C1 segment of cervical spinal cord (tissue), 14 donors: ENCODE results near the gene CCDC50.

Experiments used
- DNase-seq, 14 donors: peaks; one replicate each; lab custom pipeline; 2025; lab: John Stamatoyannopoulos, UW

CCDC50 gene, protein sequence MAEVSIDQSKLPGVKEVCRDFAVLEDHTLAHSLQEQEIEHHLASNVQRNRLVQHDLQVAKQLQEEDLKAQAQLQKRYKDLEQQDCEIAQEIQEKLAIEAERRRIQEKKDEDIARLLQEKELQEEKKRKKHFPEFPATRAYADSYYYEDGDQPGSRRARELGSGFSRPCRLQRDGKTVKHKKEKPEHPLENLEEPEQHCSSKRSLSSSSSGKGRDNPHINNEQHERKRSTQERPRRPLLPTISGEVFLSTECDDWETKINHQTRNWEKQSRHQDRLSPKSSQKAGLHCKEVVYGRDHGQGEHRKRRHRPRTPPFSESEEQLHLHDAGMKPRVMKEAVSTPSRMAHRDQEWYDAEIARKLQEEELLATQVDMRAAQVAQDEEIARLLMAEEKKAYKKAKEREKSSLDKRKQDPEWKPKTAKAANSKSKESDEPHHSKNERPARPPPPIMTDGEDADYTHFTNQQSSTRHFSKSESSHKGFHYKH

GRCh38 chr3:191328962-191329653 lies at the start of gene CCDC50:
TSS of gene CCDC50 (plus strand) at chr3:191329394. CDS start at chr3:191329675, 281 bp downstream.
- peak; percentile 35 to 87 (median 72) for DNase-seq

GRCh38 chr3:191280111-191280510 lies 49.1 kb upstream of the CCDC50 start:
- no peak for DNase-seq

GRCh38 chr3:191280882-191281281 lies 48.3 kb upstream of the CCDC50 start:
- DNase-seq, result no peak

DNA sequence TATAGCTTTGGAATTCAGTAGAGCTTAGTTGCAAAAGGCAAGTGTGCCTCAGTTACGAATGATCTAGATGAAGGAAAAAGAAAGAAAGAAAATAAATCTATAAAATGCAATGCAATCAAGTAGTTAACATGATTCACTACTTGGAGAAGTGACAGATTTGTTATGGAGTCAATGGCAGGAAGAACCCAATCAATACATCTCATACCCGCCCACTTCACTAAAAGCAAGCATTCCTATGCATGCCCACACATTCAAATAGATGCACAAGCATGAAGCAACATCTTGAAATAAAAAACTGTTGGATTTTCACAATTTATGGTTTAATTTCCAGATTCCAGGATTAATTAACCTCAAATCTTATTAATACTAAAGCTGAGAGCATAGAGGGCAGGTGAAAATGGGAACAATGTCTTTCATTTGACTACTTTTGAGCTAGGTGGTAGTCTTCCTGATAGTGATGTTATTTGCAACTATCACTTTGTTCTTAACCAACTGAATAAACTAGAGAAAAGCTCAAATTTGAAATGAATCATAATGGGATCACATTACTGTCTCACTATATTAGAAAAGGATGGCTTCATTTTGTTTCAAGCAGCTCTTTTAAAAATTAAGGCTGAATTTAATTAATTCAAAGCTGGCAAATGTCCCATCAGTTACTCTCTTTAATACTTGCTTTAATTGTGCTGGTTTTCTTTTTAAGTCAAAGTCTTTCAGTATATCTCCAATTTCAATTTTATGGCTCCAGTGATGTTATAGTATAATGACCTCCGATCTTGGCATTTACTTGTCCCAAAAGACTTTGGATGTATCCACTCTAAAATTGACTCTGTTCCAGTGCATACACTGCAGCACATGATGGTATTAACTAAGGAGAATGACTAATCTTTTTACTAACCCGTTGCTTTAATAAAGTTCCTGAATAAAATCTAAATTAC lies 46.7 kb upstream of the CCDC50 start:
- DNase-seq, result no peak

DNA sequence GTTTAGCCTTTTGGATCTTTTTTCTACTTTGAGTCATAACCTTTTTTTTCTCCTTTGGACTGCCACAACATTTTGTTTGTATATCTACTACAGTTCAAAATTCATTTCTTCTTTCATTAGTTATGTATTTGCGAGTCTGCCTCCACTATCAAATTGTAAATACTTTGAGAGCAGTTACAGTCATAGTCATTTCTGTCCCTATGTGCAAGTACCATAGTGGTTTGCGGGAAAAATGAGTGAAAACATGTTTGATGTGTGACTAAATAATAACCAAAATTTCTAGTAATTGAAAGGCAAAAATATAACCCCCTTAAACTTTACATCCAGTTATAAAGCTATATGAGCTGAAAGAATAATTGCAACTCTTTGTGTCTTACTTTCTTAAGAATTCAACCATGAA lies 45.8 kb upstream of the CCDC50 start:
- no peak for DNase-seq

GRCh38 chr3:191290311-191291025 lies 38.7 kb upstream of the CCDC50 start:
- no peak for DNase-seq

DNA sequence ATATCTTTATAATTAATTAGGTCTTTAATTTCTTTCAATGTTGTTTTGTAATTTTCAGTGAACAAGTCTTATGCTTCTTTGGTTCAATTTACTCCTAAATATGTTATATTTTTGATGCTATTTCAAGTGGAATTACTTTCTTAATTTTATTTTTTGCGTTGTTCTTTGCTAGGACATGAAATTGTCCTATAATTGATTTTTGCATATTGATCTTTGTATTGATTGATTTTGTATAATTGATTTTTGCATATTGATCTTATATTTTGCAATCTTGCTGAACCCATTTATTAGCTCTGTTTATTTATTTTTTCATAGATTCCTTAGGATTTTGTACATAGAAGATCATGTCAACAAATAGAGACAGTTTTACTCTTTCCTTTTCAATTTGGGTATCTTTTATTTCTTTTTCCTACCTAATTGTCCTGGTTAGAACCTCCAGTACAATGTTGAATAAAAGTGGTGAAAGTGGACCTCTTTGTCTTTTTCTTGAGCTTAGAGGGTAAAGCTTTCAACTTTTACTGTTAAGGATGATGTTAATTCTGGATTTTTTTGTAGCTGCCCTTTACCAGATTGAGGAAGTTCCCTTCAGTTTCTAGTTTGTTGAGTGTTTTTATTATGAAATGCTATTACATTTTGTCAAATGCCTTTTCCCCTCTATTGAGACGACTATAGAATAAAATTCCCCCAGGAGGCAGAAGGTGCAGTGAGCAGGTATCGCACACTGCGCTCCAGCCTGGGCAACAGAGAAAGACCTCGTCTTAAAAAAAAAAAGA lies 36.8 kb upstream of the CCDC50 start:
- DNase-seq, result no peak

DNA sequence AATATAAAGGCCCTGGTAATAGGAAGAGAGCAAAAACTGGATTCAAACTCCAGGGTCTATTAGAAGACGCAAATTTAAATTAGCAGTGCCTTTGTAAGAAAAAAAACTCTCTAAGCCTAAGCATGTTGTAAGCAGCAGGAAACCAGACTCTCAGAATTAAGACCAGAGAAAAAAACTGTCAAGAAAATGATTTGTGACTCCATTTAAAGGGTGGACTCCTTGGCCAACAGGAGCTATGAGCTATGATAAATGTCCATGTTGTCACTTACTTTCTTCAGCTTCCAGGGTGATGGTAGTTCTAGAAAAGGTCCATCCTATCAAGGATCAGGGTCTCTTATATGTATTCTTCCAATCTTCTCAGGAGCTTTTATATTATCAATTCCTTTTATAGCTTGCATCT lies 34.9 kb upstream of the CCDC50 start:
- no peak for DNase-seq

DNA sequence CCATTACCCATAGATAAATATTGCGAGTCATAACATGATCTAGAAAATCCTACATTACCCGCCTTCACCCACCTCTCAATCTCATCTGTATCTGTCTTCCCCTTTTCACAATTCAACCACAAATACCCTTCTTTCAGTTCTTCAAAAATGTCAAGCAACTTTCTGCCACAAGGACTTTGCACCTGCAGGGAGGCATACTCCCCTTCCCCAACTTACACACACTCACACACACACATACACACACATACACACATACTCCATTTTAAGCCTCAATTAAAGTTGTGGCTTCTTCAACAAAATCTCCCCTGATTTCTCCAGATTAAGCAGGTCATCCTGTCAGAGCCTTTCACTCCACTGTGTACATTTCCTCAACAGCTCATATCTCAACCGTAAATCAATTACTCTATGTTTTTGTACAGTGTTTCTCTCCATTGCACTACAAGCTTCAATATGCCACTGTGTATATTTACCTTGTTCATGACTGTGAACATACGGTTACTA lies 33.1 kb upstream of the CCDC50 start:
- no peak for DNase-seq

DNA sequence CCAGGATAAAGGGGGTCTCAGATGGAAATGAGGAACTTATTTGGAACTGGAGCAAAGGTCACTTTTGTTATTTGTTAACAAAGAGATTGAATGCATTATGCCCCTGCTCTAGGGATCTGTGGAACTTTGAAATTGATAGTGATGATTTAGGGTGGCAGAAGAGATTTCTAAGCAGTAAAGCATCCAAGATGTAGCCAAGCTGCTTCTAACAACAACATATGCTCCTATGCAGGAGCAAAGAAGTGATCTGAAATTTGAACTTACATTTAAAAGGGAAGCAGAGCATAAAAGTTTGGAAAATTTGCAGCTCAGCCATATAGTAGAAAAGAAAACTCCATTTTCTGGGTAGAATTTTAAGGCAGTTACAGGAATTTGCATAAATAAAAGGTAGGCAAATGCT lies 30.3 kb upstream of the CCDC50 start:
- DNase-seq, result no peak

DNA sequence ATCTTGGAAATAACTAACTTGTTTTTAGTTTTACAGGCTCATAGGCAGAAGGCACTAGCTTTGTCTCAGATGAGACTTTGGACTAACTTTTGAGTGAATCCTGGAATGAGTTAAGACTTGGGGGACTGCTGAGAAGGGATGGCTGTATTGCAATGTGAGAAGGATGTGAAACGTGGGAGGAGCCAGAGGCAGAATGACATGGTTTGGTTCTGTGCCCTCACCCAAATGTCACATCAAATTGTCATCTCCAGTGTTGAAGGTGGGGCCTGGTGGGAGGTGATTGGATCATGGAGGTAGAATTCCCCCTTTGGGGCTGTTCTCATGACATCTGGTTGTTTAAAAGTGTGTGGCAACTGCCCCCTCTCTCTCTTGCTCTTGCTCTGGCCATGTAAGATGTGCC lies 28.8 kb upstream of the CCDC50 start:
- DNase-seq, result no peak

DNA sequence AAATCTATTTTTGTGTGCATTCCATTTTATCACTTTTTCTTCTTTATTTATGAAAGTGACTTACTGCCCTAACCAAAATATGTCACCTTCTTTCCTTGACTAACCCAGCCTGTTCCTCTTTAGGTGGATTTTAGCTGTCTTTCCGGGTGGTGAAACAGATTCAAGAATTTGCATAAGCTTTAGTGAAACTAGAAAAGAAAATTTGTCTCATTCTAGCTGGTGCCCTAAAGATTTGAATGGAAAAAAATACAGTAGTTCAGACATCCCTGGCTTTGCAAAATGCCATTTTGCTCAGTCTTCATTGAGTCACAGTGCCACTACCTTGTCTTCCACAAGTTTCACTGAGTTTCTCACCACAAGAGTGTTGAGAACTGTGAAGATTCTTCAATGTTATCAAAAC lies 28.2 kb upstream of the CCDC50 start:
- DNase-seq, result no peak

- no peak for DNase-seq
These were observed 27.3 kb upstream of the CCDC50 start for GRCh38 chr3:191301782-191302411.

GRCh38 chr3:191302451-191302850 lies 26.7 kb upstream of the CCDC50 start:
- DNase-seq, result no peak

DNA sequence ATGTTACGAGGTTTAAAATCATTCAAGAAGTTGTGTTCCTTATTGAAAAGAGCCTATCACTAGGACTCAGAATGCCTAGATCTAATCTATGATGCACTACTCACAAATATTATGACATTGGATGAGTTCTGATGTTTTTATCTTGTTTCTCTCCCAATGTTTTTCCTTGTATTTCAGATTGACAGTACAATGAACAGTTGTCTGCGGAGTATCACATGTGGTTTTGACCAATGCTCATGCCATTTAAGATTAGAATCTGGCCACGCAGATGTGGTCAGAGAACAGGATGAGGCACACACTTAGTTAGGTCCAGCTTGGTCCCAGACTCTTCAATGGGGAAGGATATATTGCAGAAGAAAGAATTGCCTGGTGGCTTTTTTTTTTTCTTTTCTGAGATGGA lies 25.6 kb upstream of the CCDC50 start:
- DNase-seq, result peak in 1 of 14 donors; percentile 5

GRCh38 chr3:191306428-191306827 lies 22.8 kb upstream of the CCDC50 start:
- DNase-seq, result no peak

DNA sequence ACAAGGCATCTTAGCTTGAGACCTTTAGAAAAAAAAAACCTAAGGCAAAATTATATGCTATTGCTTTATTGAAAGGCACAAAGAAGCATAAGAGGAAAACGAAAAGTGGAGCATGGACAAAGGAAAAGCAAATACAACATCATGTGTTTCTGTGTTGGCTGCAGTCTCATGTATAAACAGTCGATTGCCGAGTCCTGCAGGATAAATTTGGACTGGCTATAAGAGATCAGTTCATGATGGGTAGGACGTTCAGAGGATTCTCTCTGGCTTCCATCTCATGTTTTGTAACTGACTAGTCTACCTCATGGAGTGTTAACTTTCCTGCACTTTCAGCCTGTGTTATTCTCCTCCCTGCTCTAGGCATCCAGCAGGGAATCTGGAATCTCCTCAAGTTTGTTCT lies 21.9 kb upstream of the CCDC50 start:
- DNase-seq, result no peak

DNA sequence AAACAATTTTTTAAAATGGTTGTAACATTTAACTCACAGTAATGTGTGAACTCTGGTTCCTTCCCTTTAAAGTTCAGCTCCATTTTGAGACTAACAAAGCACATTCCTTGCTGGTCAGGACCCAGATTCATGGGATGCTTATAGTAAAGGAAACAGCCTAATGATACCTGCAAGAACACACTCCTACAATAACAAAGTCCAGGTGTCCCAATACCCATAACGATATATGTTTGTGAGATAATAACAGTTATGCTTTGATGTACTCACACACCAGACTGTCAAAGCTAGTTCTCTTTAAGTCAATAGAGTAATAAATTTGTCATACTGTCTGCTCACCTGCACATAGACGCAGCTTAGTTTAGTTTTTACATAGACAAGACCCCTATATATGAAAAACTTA lies 15.9 kb upstream of the CCDC50 start:
- no peak for DNase-seq

DNA sequence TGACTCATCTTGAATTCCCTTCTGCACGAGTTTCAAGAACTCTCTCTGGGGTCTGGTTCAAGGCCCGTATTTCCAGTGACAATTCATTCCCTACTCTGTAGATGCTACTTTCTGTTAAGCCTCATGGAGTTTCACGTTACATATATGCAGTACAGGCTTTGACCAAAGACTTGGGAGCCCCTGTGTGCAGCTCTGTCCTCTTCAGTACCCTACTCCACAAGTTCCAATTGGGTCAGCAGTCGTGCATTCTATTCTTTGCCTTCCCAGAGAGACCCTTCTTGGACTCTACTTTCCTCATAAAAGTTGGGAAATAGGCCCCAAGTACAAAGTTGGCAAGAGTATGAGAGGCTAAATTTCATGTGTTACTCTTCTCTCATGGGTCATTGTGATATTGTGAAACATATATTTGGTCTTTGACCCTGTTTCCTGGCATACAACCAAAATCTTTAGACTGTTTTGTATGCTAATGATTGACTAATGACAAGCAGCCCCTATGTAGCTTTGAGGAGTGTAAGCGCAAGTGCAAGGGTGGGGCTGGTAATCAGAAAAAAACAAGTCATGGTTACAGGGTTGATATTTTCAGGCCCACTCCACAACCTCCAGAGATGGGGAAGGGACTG lies 15.0 kb upstream of the CCDC50 start:
- DNase-seq, result no peak
